MM.1S (cell line): ENCODE results near the gene IGHMBP2.

ENCODE experiments used
- DNase-seq: peaks from one replicate; pipeline ENCODE4 v3.0.0-alpha.2; 2015
- H2AFZ ChIP-seq: fragments of 300-600 bp; sonication (generic); 2 replicates; pipeline ENCODE4 v1.6.0; 2016; ENCODE audit warnings: antibody characterized with exemption, low read length
- H3F3A ChIP-seq: fragments of 300-600 bp; sonication (generic); 2 replicates; pipeline ENCODE4 v1.6.1; 2016; ENCODE audit warnings: mild to moderate bottlenecking, antibody characterized with exemption, low read length, moderate library complexity, mixed read lengths; ENCODE audit not compliant: insufficient read depth
- H3K27ac ChIP-seq: fragments of 300-600 bp; sonication (generic); 2 replicates; pipeline ENCODE4 v1.5.1; 2016; ENCODE audit warnings: mild to moderate bottlenecking, low read length
- H3K27me3 ChIP-seq: fragments of 300-600 bp; sonication (generic); replicated peaks from 2 replicates; pipeline ENCODE4 v1.6.0; 2016; ENCODE audit warnings: low read length; ENCODE audit not compliant: insufficient read depth
- H3K36me3 ChIP-seq: fragments of 300-600 bp; sonication (generic); replicated peaks from 2 replicates; pipeline ENCODE4 v1.6.1; 2016; ENCODE audit warnings: mild to moderate bottlenecking, low read length, mixed read lengths; ENCODE audit not compliant: insufficient read depth
- H3K4me1 ChIP-seq: fragments of 300-600 bp; sonication (generic); 2 replicates; pipeline ENCODE4 v1.6.1; 2016; ENCODE audit warnings: low read length, mixed read lengths
- H3K4me2 ChIP-seq: fragments of 300-600 bp; sonication (generic); 2 replicates; pipeline ENCODE4 v1.6.0; 2016; ENCODE audit warnings: low read depth, low read length
- H3K4me3 ChIP-seq: fragments of 300-600 bp; sonication (generic); 2 replicates; pipeline ENCODE4 v1.5.1; 2016; ENCODE audit warnings: low read length, mixed read lengths
- H3K79me2 ChIP-seq: fragments of 300-600 bp; sonication (generic); 2 replicates; pipeline ENCODE4 v1.6.1; 2016; ENCODE audit warnings: mixed run types, low read length, mixed read lengths
- H3K9ac ChIP-seq: fragments of 300-600 bp; sonication (generic); 2 replicates; pipeline ENCODE4 v1.6.1; 2016; ENCODE audit warnings: low read length, mixed read lengths
- H3K9me2 ChIP-seq: fragments of 300-600 bp; sonication (generic); replicated peaks from 2 replicates; pipeline ENCODE4 v1.6.1; 2016; ENCODE audit warnings: mild to moderate bottlenecking, low read length, mixed read lengths; ENCODE audit not compliant: insufficient read depth
- H3K9me3 ChIP-seq: fragments of 300-600 bp; sonication (generic); replicated peaks from 2 replicates; pipeline ENCODE4 v1.6.1; 2016; ENCODE audit warnings: mild to moderate bottlenecking, low read length, mixed read lengths; ENCODE audit not compliant: insufficient read depth
- H4K20me1 ChIP-seq: fragments of 300-600 bp; sonication (generic); 2 replicates; pipeline ENCODE4 v1.6.1; 2016; ENCODE audit warnings: mild to moderate bottlenecking, low read length, moderate library complexity, mixed read lengths; ENCODE audit not compliant: insufficient read depth
- CTCF ChIP-seq: fragments of 300-600 bp; sonication (generic); IDR thresholded peaks from 2 replicates; pipeline ENCODE4 v1.5.1; 2016; ENCODE audit warnings: antibody characterized with exemption, low read length, mixed read lengths
- EZH2 ChIP-seq: fragments of 300-600 bp; sonication (generic); optimal IDR thresholded peaks from 2 replicates; pipeline ENCODE3; 2017; ENCODE audit warnings: low read depth, mild to moderate bottlenecking, antibody characterized with exemption, low read length, mixed read lengths
- EZH2phosphoT487 ChIP-seq: fragments of 300-600 bp; sonication (generic); IDR thresholded peaks from 2 replicates; pipeline ENCODE4 v1.6.1; 2018; ENCODE audit warnings: antibody characterized with exemption, low read length

Gene IGHMBP2

GRCh38 chr11:68961245-68961644 is 57.6 kb downstream of the IGHMBP2 start:
- H3K9ac ChIP-seq, result no peak overlapping the region
- peaks cover 67% of the 10 kb centered on the region for H3K27me3 ChIP-seq
- H3K9me2 ChIP-seq, result no peaks in the 10 kb centered on the region
- no peaks in the 10 kb centered on the region for H3K4me1 ChIP-seq
- no peak overlapping the region for H3K4me3 ChIP-seq
- H3F3A ChIP-seq, result no peaks in the 10 kb centered on the region
- TF ChIP-seq EZH2phosphoT487 (no peak), EZH2 (no peak), CTCF (no peak)
- no peak for DNase-seq
- H3K4me2 ChIP-seq, result no peak overlapping the region
- no peaks in the 10 kb centered on the region for H3K36me3 ChIP-seq
- H3K27ac ChIP-seq, result no peak overlapping the region
- H3K79me2 ChIP-seq, result no peaks in the 10 kb centered on the region
- no peaks in the 10 kb centered on the region for H4K20me1 ChIP-seq
- H2AFZ ChIP-seq, result no peak overlapping the region
- no peaks in the 10 kb centered on the region for H3K9me3 ChIP-seq

- Histone ChIP-seq H3F3A (no peaks in the 10 kb centered on the region), H3K27ac (no peak overlapping the region), H3K27me3 (peaks cover 68% of the 10 kb centered on the region), H4K20me1 (no peaks in the 10 kb centered on the region), H3K9ac (no peak overlapping the region), H3K4me2 (no peak overlapping the region), H3K9me3 (no peaks in the 10 kb centered on the region), H3K79me2 (no peaks in the 10 kb centered on the region), H3K4me1 (no peaks in the 10 kb centered on the region), H3K9me2 (no peaks in the 10 kb centered on the region), H3K36me3 (no peaks in the 10 kb centered on the region), H3K4me3 (no peak overlapping the region), H2AFZ (no peak overlapping the region)
- no peak for DNase-seq
- TF ChIP-seq EZH2phosphoT487 (no peak), CTCF (no peak), EZH2 (no peak)
Measured at GRCh38 chr11:68962527-68963250, 59.0 kb downstream of the IGHMBP2 start.

- H3K27ac ChIP-seq, result no peak overlapping the region
- H3K4me3 ChIP-seq, result no peak overlapping the region
- no peaks in the 10 kb centered on the region for H3K9me2 ChIP-seq
- no peaks in the 10 kb centered on the region for H3K36me3 ChIP-seq
- no peak for TF ChIP-seq EZH2phosphoT487
- TF ChIP-seq CTCF, result no peak
- no peak for TF ChIP-seq EZH2
- no peaks in the 10 kb centered on the region for H3K9me3 ChIP-seq
- H3K27me3 ChIP-seq, result peaks cover 71% of the 10 kb centered on the region
- H3F3A ChIP-seq, result no peaks in the 10 kb centered on the region
- no peak overlapping the region for H3K4me2 ChIP-seq
- no peak for DNase-seq
- no peaks in the 10 kb centered on the region for H4K20me1 ChIP-seq
- no peaks in the 10 kb centered on the region for H3K4me1 ChIP-seq
- no peaks in the 10 kb centered on the region for H3K79me2 ChIP-seq
- H3K9ac ChIP-seq, result no peak overlapping the region
- no peak overlapping the region for H2AFZ ChIP-seq
Measured at GRCh38 chr11:68963779-68964178, 60.1 kb downstream of the IGHMBP2 start.
